ENCODE measurements around the gene NR2E1.

NR2E1 gene

GRCh38 chr6:108165714-108166663 is at the start of gene NR2E1:
Gene NR2E1 (plus strand): TSS chr6:108166022. CDS start chr6:108166766, 744 bp downstream.
- DNase-seq: no peak
- in situ Hi-C loops (cut with MboI; ENCODE audit: low pct_unique_long_range_greater_than_20kb, low sequenced_read_pairs): no loop called here

GRCh38 chr6:108116546-108117426 is 49.0 kb upstream of the NR2E1 start:
- no peak for DNase-seq
- in situ Hi-C loops (cut with MboI; ENCODE audit: low pct_unique_long_range_greater_than_20kb, low sequenced_read_pairs): loop anchor here (25.0 kb wide), 1 partner anchor 371 kb away; no protein-coding TSS in a partner anchor

GRCh38 chr6:108117427-108118358 is 48.1 kb upstream of the NR2E1 start:
- in situ Hi-C loops (cut with MboI; ENCODE audit: low pct_unique_long_range_greater_than_20kb, low sequenced_read_pairs): loop anchor here (25.0 kb wide), 1 partner anchor 370 kb away; no protein-coding TSS in a partner anchor

GRCh38 chr6:108118359-108118724 is 47.5 kb upstream of the NR2E1 start:
- DNase-seq: no peak
- in situ Hi-C loops (cut with MboI; ENCODE audit: low pct_unique_long_range_greater_than_20kb, low sequenced_read_pairs): loop anchor here (25.0 kb wide), 1 partner anchor 369 kb away; no protein-coding TSS in a partner anchor

More at GRCh38 chr6:108117427-108118358, 48.1 kb upstream of the NR2E1 start:
- no peak for DNase-seq

GRCh38 chr6:108118810-108119768 is 46.7 kb upstream of the NR2E1 start:
- DNase-seq: no peak
- in situ Hi-C loops (cut with MboI; ENCODE audit: low pct_unique_long_range_greater_than_20kb, low sequenced_read_pairs): loop anchor here (25.0 kb wide), 1 partner anchor 368 kb away; no protein-coding TSS in a partner anchor

- in situ Hi-C loops (cut with MboI; ENCODE audit: low pct_unique_long_range_greater_than_20kb, low sequenced_read_pairs): loop anchor here (25.0 kb wide), 1 partner anchor 368 kb away; no protein-coding TSS in a partner anchor
- DNase-seq: no peak
Observed at GRCh38 chr6:108119769-108120141, 46.1 kb upstream of the NR2E1 start.

- DNase-seq: no peak
- in situ Hi-C loops (cut with MboI; ENCODE audit: low pct_unique_long_range_greater_than_20kb, low sequenced_read_pairs): loop anchor here (25.0 kb wide), 1 partner anchor 367 kb away; no protein-coding TSS in a partner anchor
Observed at GRCh38 chr6:108120311-108120710, 45.5 kb upstream of the NR2E1 start.

GRCh38 chr6:108121612-108122011 is 44.2 kb upstream of the NR2E1 start:
- in situ Hi-C loops (cut with MboI; ENCODE audit: low pct_unique_long_range_greater_than_20kb, low sequenced_read_pairs): loop anchor here (25.0 kb wide), 1 partner anchor 366 kb away; no protein-coding TSS in a partner anchor
- no peak for DNase-seq

GRCh38 chr6:108123481-108123929 is 42.3 kb upstream of the NR2E1 start:
- in situ Hi-C loops (cut with MboI; ENCODE audit: low pct_unique_long_range_greater_than_20kb, low sequenced_read_pairs): loop anchor here (25.0 kb wide), 1 partner anchor 364 kb away; no protein-coding TSS in a partner anchor
- no peak for DNase-seq

GRCh38 chr6:108123946-108124345 is 41.9 kb upstream of the NR2E1 start:
- in situ Hi-C loops (cut with MboI; ENCODE audit: low pct_unique_long_range_greater_than_20kb, low sequenced_read_pairs): loop anchor here (25.0 kb wide), 1 partner anchor 363 kb away; no protein-coding TSS in a partner anchor
- DNase-seq: no peak

- in situ Hi-C loops (cut with MboI; ENCODE audit: low pct_unique_long_range_greater_than_20kb, low sequenced_read_pairs): no loop called here
- DNase-seq: no peak
Observed at GRCh38 chr6:108127056-108127455, 38.8 kb upstream of the NR2E1 start.

- DNase-seq: no peak
- in situ Hi-C loops (cut with MboI; ENCODE audit: low pct_unique_long_range_greater_than_20kb, low sequenced_read_pairs): no loop called here
Observed at GRCh38 chr6:108127826-108128225, 38.0 kb upstream of the NR2E1 start.

GRCh38 chr6:108130262-108130661 is 35.6 kb upstream of the NR2E1 start:
- in situ Hi-C loops (cut with MboI; ENCODE audit: low pct_unique_long_range_greater_than_20kb, low sequenced_read_pairs): no loop called here

GRCh38 chr6:108132863-108133262 is 33.0 kb upstream of the NR2E1 start:
- in situ Hi-C loops (cut with MboI; ENCODE audit: low pct_unique_long_range_greater_than_20kb, low sequenced_read_pairs): no loop called here
- DNase-seq: peak; percentile 19

More at GRCh38 chr6:108130262-108130661, 35.6 kb upstream of the NR2E1 start:
- DNase-seq: no peak

- no peak for DNase-seq
- in situ Hi-C loops (cut with MboI; ENCODE audit: low pct_unique_long_range_greater_than_20kb, low sequenced_read_pairs): no loop called here
Observed at GRCh38 chr6:108133594-108134179, 32.1 kb upstream of the NR2E1 start.

GRCh38 chr6:108134213-108134970 is 31.4 kb upstream of the NR2E1 start:
- in situ Hi-C loops (cut with MboI; ENCODE audit: low pct_unique_long_range_greater_than_20kb, low sequenced_read_pairs): no loop called here
- no peak for DNase-seq
